Pericardium fibroblast (primary cell): ENCODE measurements around the gene ZC3H11A. TPM values are rescaled to one million over a fixed set of nuclear protein-coding genes. Genes with fewer than 3 reads are reported as not detected.

Experiments
- total RNA-seq: library from RNA; depleted of rRNA; stranded (reverse); fragments of >200 nt; gene quantifications from 2 replicates; pipeline ENCODE4 v1.2.3, GENCODE V29; 2015

ZC3H11A gene
- total RNA-seq: 45.7 and 64.9 TPM in 2 replicates

GRCh38 chr1:203795441-203796235 lies at the start of gene ZC3H11A, which contains the start of gene ZBED6:
Gene ZC3H11A (plus strand): TSS chr1:203795623. CDS start chr1:203817071, 21,448 bp downstream.
Gene ZBED6 (plus strand): TSS chr1:203795623. CDS start chr1:203797523, 1,900 bp downstream.

DNA sequence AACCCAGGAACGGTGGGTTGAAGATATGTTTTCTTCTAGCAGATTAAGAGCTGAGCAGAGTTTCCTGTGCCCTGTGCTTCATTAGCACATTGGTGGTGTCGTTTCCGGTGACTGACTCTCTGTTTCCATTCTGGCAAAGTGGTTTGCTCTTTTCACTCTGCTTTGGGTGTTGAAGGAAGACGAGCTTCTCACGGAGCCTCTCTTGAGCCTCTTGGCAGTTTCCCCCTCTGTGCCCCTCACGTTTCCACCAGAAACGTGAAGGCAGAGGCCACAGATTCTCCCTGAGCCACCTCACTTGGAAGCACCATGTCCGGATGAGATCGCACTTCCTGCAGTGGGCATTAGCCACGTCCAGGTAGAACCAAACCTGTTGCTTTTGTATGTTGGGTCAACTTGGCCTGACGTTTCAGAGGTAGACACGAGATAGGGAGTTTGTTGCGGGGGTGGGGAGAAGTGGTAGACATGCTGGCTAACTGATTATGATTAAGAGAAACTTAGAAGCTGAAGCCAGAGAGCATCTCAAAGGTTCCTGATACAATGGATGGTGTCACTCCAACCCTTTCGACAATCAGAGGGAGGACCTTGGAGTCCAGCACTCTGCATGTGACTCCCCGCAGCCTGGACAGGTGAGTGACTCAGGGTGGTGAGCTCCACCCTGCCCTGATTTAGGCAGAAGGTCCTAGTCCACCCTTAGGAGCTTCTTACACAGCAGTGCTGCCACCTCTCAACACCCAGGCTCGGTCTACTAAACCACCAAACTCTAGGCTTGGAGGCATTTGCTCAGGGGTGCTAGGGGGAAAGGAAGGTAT lies 30.2 kb upstream of the ZC3H11A start, which contains the start of gene LAX1:
TSS of gene LAX1 (plus strand) at position 155 of the 809 bp plus-strand sequence. CDS start at position 538, 383 bp downstream.

Other genes with a start within 250 kb of the ZC3H11A start
- 59.5 and 94.4 TPM in 2 replicates for gene ATP2B4, start 168.8 kb upstream of the ZC3H11A start, total RNA-seq
- not detected in 2 replicates for gene LAX1, start 30.4 kb upstream of the ZC3H11A start, total RNA-seq
- gene ZBED6, start within 50 bp of the ZC3H11A start, total RNA-seq: 10.5 and 11.6 TPM in 2 replicates
- 53.1 and 65.5 TPM in 2 replicates for gene SNRPE, start 66.0 kb downstream of the ZC3H11A start, total RNA-seq